Smooth muscle cell of the brain vasculature (primary cell): ENCODE measurements around the gene WDR13.
"Not testable (repeated sequence)": the region's sequence is repeated elsewhere in the genome, so short reads cannot be mapped to it uniquely, and the experiment has no call there.

Experiments used
- DNase-seq: peaks from one replicate; pipeline ENCODE4 v3.0.0-alpha.2; 2012; ENCODE audit warnings: low read depth, low spot score

Gene WDR13

DNA sequence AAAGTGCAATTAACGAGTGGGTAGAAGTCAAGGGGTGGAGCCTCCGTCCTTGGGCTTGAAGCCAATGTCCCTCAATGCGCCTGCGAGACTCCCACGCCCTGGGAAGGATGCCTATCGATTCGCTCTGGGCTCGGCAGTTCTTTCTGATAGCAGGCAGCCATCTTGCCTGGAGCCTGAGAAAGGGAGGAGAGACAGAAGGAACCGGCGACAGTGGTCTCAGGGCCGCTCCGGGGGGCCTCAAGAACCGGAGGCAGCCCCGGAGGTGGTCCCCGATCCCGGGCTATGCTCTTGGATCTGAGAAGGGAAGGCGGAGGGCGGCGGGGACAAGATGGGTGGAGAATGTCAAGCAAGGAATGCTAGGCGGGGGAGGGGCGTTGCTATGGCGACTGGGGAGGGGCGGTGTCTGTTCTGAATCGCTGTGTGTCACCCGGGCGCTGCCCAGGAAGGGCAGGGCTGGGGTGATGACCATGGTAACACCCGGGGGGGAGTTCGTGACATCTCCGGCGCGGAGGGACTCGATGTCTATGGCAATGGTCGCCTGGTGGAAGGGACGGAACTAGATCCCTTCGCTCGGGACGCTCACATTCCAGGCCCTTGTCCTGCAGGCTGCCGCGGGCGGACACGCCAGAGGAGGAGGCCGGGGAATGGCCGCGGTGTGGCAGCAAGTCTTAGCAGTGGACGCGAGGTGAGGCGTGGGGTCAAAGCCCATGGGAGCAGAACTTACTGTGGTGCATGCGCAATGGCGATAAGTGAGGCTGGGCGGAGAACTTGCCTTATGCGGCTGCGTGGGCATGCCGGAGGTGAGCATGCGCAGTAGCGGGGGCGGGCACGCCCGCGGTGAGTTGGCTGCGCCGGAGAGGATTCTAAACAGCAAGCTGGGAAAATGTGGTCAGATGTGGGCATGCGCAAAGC is at the start of gene WDR13:
Gene WDR13 (plus strand): TSS at position 140 of the 912 bp plus-strand sequence. CDS start 505 bp downstream, at position 645.
- DNase-seq, result peak; percentile 85

DNA sequence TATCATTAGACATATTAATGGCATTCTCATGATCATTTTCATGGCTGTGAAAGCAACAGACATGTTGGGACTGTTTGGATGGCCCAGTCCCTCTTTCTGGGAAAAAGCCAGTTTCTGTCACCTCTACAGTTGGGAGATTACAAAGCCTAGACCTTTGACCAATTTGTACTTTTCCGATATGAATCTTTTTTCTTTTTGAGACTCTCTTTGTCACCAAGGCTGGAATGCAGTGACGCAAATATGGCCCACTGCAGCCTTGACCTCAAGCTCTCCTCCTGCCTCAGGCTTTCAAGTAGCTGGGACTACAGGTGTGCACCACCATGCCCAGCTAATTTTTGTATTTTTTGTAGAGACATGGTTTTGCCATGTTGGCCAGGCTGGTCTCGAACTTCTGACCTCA is 48.4 kb upstream of the WDR13 start:
- DNase-seq, result no peak

DNA sequence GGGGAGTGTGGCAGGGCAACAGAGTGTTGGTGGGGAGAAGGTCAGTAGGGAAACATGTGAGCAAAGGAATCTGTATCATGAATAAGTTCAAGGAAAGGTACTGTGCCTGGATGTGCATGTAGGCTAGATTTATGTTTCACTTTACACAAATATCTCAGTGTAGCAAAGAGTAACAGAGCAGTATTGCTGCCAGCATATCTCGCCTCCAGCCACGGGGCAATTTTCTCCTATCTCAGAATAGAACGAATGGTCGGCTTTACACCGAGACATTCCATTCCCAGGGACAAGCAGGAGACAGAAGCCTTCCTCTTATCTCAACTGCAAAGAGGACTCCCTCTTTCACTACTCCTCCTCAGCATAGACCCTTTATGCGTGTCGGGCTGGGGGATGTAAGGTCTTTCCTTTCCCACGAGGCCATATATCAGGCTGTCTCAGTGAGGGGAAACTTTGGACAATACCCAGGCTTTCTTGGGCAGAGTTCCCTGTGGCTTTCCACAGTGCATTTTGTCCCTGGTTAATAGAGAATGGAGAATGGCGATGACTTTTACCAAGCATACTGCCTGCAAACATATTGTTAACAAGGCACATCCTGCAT is 41.5 kb upstream of the WDR13 start:
- not testable (repeated sequence) for DNase-seq

DNA sequence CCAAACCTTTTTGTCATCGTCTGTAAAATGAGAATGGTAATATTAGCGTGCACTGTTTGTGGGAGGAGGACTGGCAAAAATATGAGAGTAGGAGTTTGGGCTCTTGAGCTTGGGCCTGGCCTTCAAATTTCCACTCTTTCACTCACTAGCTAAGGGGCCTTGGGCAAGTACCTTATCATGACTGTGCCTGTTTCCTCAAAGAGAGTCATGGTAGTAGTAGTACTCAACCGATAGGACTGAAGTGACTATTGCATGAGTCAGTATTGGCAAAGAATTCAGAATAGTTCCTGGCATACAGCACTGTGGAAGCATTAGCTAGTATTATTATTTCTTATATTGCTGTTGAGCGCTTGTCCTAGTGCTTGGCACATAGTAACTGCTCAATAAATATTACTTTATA is 39.0 kb upstream of the WDR13 start:
- no peak for DNase-seq

DNA sequence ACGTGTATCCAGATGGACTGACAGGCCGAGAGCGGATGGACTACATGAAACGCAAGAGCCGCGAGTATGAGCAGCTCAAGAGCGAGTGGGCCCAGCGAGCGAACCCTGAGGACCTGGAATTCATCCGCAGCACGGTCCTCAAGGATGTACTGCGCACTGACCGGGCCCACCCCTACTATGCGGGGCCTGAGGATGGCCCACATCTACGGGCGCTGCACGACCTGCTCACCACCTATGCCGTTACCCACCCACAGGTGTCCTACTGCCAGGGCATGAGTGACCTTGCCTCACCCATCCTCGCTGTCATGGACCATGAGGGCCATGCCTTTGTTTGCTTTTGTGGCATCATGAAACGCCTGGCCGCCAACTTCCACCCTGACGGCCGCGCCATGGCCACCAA is 37.7 kb upstream of the WDR13 start:
- no peak for DNase-seq

DNA sequence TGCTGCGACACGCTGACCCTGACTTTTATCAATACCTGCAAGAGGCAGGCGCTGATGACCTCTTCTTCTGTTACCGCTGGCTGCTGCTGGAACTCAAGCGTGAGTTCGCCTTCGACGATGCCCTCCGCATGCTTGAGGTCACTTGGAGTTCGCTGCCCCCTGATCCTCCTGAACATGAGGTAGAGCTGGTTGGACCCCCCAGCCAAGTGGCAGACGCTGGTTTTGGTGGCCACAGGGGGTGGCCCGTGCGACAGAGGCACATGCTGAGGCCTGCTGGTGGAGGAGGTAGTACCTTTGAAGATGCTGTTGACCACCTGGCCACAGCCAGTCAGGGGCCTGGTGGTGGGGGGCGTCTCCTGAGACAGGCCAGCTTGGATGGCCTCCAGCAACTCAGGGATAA is 37.2 kb upstream of the WDR13 start:
- DNase-seq, result no peak

DNA sequence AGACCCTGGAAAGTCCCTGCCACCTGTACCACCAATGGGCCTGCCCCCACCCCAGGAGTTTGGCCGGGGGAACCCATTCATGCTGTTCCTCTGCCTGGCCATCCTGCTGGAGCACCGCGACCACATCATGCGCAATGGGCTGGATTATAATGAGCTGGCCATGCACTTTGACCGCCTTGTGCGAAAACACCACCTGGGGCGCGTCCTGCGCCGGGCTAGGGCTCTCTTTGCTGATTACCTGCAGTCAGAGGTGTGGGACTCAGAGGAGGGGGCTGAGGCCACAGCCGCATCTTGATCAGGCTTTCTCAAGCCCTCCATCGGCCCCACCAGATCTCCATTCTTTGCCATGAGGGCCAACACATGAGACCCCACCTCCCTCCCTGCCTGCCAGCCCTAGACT is 36.6 kb upstream of the WDR13 start:
- no peak for DNase-seq

DNA sequence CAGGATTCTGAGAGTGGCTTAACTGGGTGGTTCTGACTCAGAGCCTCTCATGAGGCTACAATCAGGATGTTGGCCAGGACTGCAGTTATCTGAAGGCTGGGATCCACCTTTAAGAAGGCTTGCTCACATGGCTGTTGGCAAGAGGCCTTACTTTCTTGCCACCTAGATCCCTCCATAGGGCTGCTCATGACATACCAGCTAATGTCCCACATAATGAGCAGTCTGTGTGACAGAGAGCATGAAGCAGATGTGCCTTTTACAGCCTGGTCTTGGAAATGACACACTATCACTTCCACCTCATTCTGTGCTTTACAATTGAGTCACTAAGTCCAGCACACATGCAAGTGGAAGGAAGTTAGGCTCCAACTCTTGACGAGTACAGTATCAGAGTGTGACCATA is 27.3 kb upstream of the WDR13 start:
- no peak for DNase-seq

DNA sequence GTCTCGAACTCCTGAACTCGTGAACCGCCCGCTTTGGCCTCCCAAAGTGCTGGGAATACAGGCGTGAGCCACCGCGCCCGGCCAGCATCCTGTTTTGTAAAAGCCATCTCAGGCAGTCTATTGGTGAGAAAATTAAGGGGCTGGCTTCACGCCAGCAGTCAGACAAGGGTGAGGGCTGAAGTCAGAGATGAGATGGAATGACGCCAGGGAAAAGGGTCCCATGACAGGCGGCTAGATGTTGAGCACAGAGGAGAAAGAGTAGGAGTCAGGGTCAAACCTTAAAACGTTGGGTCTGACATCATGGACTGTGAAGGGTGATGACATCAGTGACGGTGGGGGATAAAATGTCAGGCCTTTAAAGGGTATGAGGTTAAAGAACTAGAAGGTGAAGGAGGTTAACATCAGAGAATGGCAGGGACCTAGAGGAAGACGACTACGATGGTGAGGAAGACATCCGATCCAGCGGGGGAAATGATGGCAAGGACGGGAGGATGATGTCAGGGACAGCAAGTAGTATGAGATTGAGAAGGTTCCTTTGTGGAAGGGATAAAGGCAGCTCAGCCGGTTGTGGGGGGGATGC is 23.5 kb upstream of the WDR13 start:
- DNase-seq, result no peak

DNA sequence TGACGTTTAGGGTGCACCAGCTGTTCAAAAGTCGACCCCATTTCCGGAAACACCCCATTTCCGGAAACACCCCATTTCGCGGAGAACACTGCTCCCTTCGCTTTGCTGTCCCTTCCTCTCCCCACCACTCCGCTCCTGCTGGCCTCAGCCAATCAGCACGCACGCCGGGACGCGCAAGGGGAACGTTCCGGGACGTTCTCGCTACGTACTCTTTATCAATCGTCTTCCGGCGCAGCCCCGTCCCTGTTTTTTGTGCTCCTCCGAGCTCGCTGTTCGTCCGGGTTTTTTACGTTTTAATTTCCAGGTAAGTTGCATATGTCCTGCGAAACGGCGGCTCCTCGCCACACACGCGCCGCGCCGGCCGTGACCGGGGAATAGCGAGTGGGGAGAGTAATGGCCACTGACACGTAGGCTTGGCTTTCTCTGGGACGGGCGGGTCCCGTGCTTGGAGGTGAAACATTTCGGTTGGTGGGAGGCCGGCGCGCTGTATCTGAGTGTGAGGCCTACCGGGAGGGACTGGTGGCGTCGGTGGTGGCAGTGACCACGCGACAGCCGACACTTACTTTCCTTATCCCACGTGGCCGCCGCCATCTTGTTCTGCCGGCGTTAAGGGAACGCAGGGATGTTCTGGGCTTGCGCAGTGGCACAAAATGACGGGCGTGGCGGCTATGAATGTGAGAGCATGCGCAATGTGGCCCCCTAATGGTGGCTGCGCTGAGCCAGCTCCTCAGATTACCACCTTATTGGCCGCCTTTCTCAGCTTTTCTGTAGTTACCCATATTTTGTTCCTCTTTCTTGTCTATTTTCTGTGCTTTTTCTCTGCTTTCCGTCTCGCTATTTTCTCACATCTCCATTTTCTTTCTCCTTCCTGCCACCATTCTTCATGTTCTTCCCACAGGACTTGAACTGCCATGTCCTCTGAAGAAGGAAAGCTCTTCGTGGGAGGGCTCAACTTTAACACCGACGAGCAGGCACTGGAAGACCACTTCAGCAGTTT is 22.7 kb upstream of the WDR13 start, which contains the start of gene RBM3:
Gene RBM3 (plus strand): TSS at position 215 of the 997 bp plus-strand sequence. CDS start 697 bp downstream, at position 912.
- DNase-seq, result peak; percentile 72

DNA sequence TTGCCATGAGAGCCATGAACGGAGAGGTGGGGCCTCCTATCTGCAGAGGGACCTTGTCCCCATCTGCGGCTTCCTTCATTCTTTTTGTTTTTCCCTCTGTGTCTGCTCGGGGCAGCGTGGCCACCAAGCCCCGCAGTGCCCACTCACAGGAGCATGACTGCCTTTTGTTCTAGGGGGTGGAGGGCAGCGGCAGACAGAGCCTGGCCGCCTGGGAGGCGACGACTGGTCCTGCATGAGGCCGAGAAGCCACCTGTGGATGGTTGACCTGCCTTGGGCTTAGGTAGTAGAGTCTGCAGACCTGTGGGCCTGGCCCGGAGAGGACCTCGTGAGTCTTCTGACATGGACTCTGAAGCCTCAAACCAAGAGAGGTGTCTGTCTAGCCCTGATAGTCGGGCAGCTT is 21.6 kb upstream of the WDR13 start:
- DNase-seq, result no peak

DNA sequence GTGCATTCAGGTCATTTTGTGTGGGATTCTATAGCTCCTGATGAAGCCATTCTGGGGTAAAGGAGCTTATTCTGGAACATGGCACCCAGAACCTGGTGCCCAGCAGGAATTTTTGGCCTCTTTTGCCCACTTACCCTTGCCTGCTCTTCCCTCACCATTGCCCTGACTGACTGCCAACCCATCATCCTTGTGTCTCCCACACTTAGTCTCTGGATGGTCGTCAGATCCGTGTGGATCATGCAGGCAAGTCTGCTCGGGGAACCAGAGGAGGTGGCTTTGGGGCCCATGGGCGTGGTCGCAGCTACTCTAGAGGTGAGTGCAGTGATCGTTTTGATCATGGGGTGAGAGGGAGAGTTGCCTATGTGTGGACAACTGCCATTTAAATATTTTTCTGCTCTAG is 21.2 kb upstream of the WDR13 start:
- no peak for DNase-seq

DNA sequence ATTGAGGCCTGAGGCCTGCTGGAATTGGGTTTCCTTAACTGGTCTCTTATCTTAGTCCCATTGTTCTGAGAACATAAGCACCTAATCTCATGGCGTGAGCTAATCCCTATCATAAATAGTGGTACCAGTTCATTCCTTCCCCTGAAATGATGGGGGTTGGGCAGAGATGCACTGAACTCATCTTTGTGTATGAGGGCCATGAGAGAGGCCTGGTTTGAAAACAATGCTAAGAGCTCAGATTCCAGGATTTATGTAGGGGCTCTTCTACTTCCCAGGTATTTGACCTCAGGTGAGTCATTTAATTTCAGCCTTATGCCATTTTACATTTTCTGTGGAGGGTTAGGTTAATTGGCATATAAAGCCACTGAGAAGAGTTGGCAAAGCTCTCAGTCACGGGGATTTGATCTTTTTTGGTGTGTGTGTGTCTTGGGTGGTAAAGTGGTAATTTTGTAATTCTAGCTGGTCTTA is 18.6 kb upstream of the WDR13 start:
- DNase-seq, result no peak

DNA sequence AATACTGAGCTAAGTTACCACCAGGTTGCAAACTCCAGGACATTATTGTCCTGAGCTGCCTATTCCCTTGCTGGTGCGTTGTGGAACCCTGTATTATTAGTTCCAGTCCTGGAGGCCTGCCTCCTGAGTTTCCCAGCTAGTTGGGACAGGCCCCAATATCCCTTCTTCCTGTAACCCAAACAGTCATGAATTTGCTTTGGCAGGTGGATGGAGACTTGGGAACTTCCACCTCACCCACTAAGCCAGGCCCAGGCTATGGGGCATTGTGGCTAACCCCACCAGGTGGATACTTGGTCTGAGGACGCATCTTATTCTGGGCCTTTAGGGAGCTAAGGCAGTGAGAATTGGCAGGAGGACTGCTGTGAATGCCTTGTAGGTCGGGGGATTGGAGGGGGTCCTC is 18.0 kb upstream of the WDR13 start:
- no peak for DNase-seq

DNA sequence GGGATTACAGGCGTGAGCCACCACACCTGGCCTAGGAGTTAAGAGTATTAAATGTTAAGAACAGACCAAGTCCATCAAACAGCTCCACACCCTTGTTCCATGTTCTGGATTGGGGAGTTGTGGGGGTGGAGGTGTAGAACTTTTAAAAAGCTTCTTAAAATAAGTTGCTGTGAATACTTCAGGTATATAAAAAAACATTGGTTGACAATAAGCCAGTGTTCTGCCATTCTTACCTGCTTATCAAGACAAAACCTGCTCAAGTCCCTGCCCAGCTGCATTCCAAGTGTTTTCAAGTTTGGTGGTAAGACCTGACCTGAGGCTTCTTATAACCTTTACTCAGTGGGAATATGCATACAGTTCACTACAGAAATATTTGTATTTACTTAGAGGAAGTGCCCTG is 16.6 kb upstream of the WDR13 start:
- DNase-seq, result no peak

DNA sequence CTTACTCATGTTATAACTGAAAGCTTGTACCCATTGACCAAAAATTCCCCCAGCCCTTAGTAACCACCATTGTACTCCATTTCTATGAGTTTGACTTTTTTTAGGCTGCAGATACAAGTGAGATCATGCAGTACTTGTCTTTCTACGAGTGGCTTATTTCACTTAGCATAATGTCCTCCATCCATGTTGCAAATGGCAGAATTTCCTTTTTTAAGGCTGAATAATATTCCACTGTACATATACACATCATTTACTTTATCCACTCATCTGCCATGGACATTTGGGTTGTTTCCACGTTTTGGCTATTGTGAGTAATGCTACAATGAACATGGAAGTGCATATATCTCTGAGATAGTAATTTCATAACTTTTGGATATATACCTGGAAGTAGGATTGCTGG is 12.6 kb upstream of the WDR13 start:
- no peak for DNase-seq

DNA sequence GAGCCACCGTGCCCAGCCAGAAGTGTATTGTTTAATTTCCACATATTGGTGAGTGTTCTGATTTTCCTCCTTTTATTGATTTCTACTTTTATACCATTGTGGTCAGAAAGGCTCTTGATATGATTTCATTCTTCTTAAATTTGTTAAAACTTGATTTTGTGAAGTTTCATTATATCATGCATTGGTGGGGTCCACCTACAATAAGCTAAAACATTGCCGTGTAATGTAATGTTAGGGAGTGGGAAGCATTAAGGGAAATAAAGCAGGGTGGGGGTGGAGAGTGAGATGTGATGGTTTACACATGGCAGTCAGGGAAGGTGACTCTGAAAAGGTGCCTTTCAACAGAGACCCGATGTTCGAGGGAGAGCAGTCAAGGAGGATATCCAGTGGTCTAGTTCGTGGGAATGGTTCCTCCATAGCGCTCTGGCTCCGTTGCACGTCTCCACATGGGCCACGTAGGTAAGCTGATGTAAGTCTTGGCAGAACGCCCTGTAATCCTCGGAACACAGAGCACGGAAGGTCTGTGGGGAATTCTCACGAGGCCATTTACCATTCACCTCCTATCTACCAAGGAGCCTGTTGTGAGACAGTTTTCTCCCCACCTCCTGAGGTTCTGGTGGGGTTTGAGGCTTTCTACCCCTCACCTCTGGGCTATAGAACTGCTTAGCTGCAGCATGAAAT is 7.7 kb upstream of the WDR13 start:
- no peak for DNase-seq

DNA sequence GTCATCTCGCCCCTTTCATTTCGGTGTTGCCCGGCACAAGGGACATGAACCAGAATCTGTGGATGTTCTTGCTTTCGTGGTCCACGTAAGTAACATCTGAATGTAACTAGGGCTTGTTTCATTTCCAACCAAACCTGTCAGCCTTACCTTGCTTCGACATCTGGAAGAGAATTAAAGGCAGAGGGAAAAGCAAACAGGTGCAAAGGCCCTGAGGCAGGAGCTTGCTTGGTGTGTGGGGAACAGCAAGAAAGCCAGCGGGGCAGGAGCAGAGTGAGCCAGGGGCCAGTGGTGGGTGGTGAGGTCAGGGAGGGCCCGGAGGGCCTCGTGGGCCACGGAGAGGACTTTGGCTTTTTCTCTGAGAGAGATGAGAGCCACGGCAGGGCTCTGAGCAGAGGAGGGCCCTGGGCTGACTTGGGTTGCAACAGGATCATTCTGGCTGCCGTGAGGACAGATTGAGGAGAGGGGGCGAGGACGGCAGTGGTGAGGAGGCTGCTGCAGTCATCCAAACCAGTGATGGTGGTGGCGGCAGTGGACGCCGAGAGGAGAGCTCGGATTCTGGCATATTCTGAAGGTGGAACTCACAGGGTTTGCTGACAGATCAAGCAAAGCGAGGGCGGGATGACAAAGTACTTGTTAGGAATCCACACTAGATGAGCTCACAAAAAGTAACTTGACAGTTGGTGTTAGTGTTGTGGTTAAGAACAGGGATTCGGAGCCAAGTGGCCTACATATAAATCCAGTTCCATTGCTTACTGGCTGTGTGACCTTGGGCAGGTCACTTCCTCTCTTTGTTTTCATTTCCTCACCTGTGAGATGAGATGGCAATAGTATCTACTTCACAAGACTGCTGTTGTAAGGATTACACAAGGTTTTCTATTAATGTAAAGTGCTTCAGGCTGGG is 6.8 kb upstream of the WDR13 start:
- no peak for DNase-seq

DNA sequence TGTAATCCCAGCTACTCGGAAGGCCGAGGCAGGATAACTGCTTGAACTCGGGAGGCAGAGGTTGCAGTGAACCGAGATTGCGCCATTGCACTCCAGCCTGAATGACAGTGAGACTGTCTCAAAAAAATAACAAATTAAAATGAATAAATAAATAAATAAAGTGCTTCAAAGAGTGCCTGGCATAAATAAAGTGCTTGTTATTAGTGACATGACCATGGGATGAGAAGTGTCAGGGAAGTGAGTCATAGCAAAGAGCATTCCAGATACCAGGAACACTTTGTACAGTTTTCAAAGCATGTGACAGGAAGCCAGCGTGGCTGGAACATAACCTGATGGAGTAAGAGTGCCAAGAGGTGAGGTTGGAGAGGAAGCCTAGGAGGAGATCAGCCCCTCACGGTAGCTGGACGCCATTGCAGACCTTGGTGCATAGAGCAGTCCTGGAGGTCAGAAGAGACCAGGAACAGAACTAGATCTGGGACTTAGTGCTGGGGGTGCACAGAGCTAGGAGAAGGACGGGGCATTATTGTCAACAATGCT is 6.0 kb upstream of the WDR13 start:
- no peak for DNase-seq
